Germinal center (tissue), 1 donor: ENCODE measurements around the gene RSPH3.
A peak's percentile ranks its signal among the peaks of the same experiment; 100 is the strongest.
"Not testable (repeated sequence)": the region's sequence is repeated elsewhere in the genome, so short reads cannot be mapped to it uniquely, and the experiment has no call there.

Source experiments
- DNase-seq: peaks from one replicate; pipeline ENCODE4 v3.0.0; 2012; ENCODE audit warnings: mixed read lengths, low spot score

Gene RSPH3

GRCh38 chr6:159023893-159024292, 23.9 kb upstream of the RSPH3 start:
- no peak for DNase-seq

GRCh38 chr6:159020011-159020410, 20.0 kb upstream of the RSPH3 start:
- DNase-seq = no peak

GRCh38 chr6:159017757-159018559, 18.0 kb upstream of the RSPH3 start:
- DNase-seq = no peak

GRCh38 chr6:159014406-159014805, 14.4 kb upstream of the RSPH3 start:
- DNase-seq = no peak

GRCh38 chr6:159013229-159013628, 13.2 kb upstream of the RSPH3 start:
- DNase-seq = no peak

- DNase-seq = no peak
These were observed 12.2 kb upstream of the RSPH3 start for GRCh38 chr6:159012201-159012600.

- not testable (repeated sequence) for DNase-seq
These were observed 10.1 kb upstream of the RSPH3 start for GRCh38 chr6:159010037-159010612.

- DNase-seq = peak; percentile 58
These were observed 8.8 kb upstream of the RSPH3 start for GRCh38 chr6:159008656-159009288.

- DNase-seq = no peak
These were observed 7.5 kb upstream of the RSPH3 start for GRCh38 chr6:159007510-159007909.

GRCh38 chr6:159005436-159005835, 5.4 kb upstream of the RSPH3 start:
- DNase-seq = no peak

- no peak for DNase-seq
These were observed 4.6 kb upstream of the RSPH3 start for GRCh38 chr6:159004592-159004991.

- no peak for DNase-seq
These were observed 2.6 kb upstream of the RSPH3 start for GRCh38 chr6:159002432-159003155.

GRCh38 chr6:158999154-158999665, 792 bp downstream of the RSPH3 start:
- DNase-seq = no peak

GRCh38 chr6:158996856-158997255, 3.1 kb downstream of the RSPH3 start:
- DNase-seq = no peak

GRCh38 chr6:158993639-158994038, 6.4 kb downstream of the RSPH3 start:
- no peak for DNase-seq

- peak; percentile 23 for DNase-seq
These were observed 8.8 kb downstream of the RSPH3 start for GRCh38 chr6:158991017-158991723.

GRCh38 chr6:158989711-158990110, 10.3 kb downstream of the RSPH3 start:
- DNase-seq = not testable (repeated sequence)

- DNase-seq = no peak
These were observed 11.5 kb downstream of the RSPH3 start for GRCh38 chr6:158988477-158988876.

GRCh38 chr6:158987657-158988056, 12.3 kb downstream of the RSPH3 start:
- DNase-seq = no peak

- DNase-seq = no peak
These were observed 21.2 kb downstream of the RSPH3 start for GRCh38 chr6:158978757-158979156.

GRCh38 chr6:158977382-158977781, 22.6 kb downstream of the RSPH3 start:
- DNase-seq = no peak
